Spleen (tissue), 11 donors: Measurements from ENCODE around the gene BCAS4. TPM values are rescaled to one million over a fixed set of nuclear protein-coding genes. Genes with fewer than 3 reads are reported as not detected.
A peak's percentile ranks its signal among the peaks of the same experiment; 100 is the strongest.
"Not testable (repeated sequence)": the region's sequence is repeated elsewhere in the genome, so short reads cannot be mapped to it uniquely, and the experiment has no call there.

Experiments used
- DNase-seq: peaks from one replicate; pipeline ENCODE4 v3.0.0-alpha.2; 2020
- H3K27ac ChIP-seq, 8 donors: fragments of 200-600 bp; sonication (generic) in 7 of 8; 1 replicate in 4 of 8; 2 replicates in 4 of 8; pipeline versions ENCODE4 v1.5.0 to v1.8.0; 2016 to 2021; ENCODE audit warnings: inconsistent platforms in 4 of 8, mild to moderate bottlenecking in 4 of 8, moderate library complexity in 1 of 8
- H3K27me3 ChIP-seq, 7 donors: fragments of 200-600 bp; sonication (generic) in 6 of 7; replicated peaks in 1 of 7; 1 replicate in 4 of 7; 2 replicates in 3 of 7; pipeline versions ENCODE4 v1.5.0 to v1.8.0; 2016 to 2021; ENCODE audit warnings: inconsistent platforms in 3 of 7, mild to moderate bottlenecking in 1 of 7
- H3K36me3 ChIP-seq, 6 donors: fragments of 200-600 bp; sonication (generic) in 5 of 6; 1 replicate in 4 of 6; 2 replicates in 2 of 6; pipeline versions ENCODE4 v1.5.0 to v1.8.0; 2016 to 2021; ENCODE audit warnings: inconsistent platforms in 2 of 6
- H3K4me1 ChIP-seq, 6 donors: fragments of 200-600 bp; sonication (generic) in 5 of 6; 1 replicate in 3 of 6; 2 replicates in 3 of 6; pipeline versions ENCODE4 v1.5.0 to v1.8.0; 2016 to 2021; ENCODE audit warnings: inconsistent platforms in 3 of 6
- H3K4me3 ChIP-seq, 8 donors: fragments of 200-600 bp; sonication (generic) in 7 of 8; 1 replicate in 4 of 8; 2 replicates in 4 of 8; pipeline versions ENCODE4 v1.5.0 to v1.8.0; 2016 to 2021; ENCODE audit warnings: inconsistent platforms in 4 of 8, mild to moderate bottlenecking in 4 of 8, moderate library complexity in 2 of 8
- H3K9me3 ChIP-seq, 8 donors: fragments of 200-600 bp; sonication (generic) in 7 of 8; 1 replicate in 4 of 8; 2 replicates in 4 of 8; pipeline versions ENCODE4 v1.5.0 to v1.8.0; 2016 to 2021; ENCODE audit warnings: inconsistent platforms in 4 of 8
- POLR2A ChIP-seq, 3 donors: fragments of 450-650 bp; IDR thresholded peaks; one replicate each; pipeline ENCODE4 v1.5.1; 2017; ENCODE audit warnings: antibody characterized with exemption in 3 of 3, mild to moderate bottlenecking in 1 of 3
- POLR2AphosphoS5 ChIP-seq, 3 donors: sonication (generic); formaldehyde crosslinking; IDR thresholded peaks; one replicate each; pipeline ENCODE4 v1.5.1; 2017; ENCODE audit warnings: antibody characterized with exemption in 3 of 3
- WGBS, 5 donors: extraction: QIAGEN DNeasy Blood & Tissue Kit in 3 of 5; methylation state at CpG; one replicate each; pipeline versions ENCODE4 v1.1.5 to v1.1.7; 2013 to 2018; 5-methylcytosine and 5-hydroxymethylcytosine counted together
- intact Hi-C: fragments of 100-400 bp; cut with DNase I; formaldehyde crosslinking; loops from one replicate; pipeline ENCODE4 v1.15.0; 2023; ENCODE audit warnings: low total_unique reads
- polyA plus RNA-seq, 3 donors: library from polyadenylated mRNA; stranded (reverse); fragments of 200-250 nt; gene quantifications; one replicate each; pipeline ENCODE4 v1.2.1, GENCODE V29; 2013
- total RNA-seq, 7 donors: library from RNA; depleted of rRNA in 3 of 7; stranded (reverse); fragments of >200 nt in 3 of 7; fragmentation: NEBNext Ultra II Directional in 4 of 7; extraction: Animal tissue kit (Norgen Biotek cat#: 25700) in 4 of 7; gene quantifications; one replicate each; pipeline versions ENCODE4 v1.1.0 to v1.2.1, GENCODE V29; 2016 to 2021
- TF ChIP-seq, protein P1 (sequence below), 11 experiments: fragments of 200-600 bp in 7 of 11; fragments of 450-650 bp in 4 of 11; sonication (generic) in 4 of 11; IDR thresholded peaks in 8 of 11; conservative IDR thresholded peaks in 3 of 11; 1 replicate in 7 of 11; 2 replicates in 4 of 11; pipeline versions ENCODE4 v1.4.0 to v1.8.0; 2016 to 2021; ENCODE audit warnings: antibody characterized with exemption in 11 of 11, inconsistent platforms in 4 of 11, mild to moderate bottlenecking in 1 of 11
- donor health status: healthy with polysubstance abuse.
- donor health status: DM: no; HTN: no; CAD: no; lungs with moderate emphysema.
- donor health status: DM: no; HTN: no; CAD: no.
- donor health status: Bipolar disorder and iron deficiency.
- donor health status: healthy.
- donor health status: DM: no; HTN: no; CAD: no.
- donor health status: DM: yes; HTN: yes; CAD: no.

The BCAS4 gene
- total and polyA plus RNA-seq, 10 donors = 11.8 to 33.3 (median 19.7) TPM

DNA sequence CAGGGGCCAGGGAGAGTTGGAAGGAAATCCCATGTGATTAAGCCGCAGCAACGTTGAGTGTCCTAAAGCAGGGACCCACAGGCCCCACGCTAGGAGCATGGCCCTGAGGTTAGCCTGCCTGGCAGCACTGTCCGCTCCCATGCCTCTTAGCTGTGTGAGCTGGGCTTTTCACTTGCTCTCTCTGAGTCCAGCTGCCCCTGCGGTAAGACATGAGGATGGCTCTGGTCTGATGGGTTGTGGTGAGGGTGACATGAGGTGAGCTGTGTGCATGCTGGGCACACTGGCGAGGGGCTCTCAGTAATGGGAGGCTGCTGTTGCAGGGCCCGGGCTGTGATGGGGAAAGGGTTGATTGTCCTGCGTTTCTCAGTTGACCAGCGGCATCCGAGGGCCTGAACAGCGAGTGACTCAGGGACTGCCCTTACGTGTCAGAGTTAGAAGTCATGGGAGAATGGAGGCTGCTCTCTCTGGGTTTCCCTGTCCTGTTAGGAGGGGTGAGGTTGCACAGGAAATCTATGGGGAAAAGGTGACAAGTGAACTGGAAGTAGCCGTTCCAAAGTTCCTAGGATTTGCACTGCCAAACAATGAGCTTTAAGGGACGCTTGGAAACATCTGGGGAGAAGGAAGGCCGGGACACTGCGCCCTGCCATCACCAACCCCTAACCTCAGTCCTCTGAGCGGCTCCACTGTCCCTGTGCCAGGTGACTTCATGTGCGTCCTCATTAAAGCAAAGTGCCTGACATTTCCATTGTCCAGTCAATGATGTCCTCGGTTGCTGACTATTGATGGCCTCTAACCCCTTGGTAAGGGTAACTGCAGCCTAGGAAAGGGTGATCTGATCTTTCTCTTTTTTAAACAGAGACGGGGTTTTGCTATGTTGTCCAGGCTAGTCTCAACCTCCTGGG is 85.0 kb downstream of the BCAS4 start:
- DNase-seq = peak; percentile 43
- intact Hi-C loops = no loop called here
- H3K36me3 ChIP-seq = peaks cover 0 to 67% (median 16%) of the 10 kb centered on the region in 6 donors
- H3K4me3 ChIP-seq = no peak overlapping the region
- H3K27me3 ChIP-seq = no peaks in the 10 kb centered on the region
- H3K9me3 ChIP-seq = no peaks in the 10 kb centered on the region
- TF ChIP-seq, protein P1, sequence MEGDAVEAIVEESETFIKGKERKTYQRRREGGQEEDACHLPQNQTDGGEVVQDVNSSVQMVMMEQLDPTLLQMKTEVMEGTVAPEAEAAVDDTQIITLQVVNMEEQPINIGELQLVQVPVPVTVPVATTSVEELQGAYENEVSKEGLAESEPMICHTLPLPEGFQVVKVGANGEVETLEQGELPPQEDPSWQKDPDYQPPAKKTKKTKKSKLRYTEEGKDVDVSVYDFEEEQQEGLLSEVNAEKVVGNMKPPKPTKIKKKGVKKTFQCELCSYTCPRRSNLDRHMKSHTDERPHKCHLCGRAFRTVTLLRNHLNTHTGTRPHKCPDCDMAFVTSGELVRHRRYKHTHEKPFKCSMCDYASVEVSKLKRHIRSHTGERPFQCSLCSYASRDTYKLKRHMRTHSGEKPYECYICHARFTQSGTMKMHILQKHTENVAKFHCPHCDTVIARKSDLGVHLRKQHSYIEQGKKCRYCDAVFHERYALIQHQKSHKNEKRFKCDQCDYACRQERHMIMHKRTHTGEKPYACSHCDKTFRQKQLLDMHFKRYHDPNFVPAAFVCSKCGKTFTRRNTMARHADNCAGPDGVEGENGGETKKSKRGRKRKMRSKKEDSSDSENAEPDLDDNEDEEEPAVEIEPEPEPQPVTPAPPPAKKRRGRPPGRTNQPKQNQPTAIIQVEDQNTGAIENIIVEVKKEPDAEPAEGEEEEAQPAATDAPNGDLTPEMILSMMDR (IDR thresholded peaks at IDR 0.05 in 8 of 11, conservative IDR thresholded peaks at IDR 0.05 in 3 of 11) = no peak
- TF ChIP-seq POLR2AphosphoS5 (IDR thresholded peaks at IDR 0.05) (peak in 2 of 3 donors; percentile 33 to 64), POLR2A (IDR thresholded peaks at IDR 0.05) (no peak)
- no peaks in the 10 kb centered on the region for H3K4me1 ChIP-seq
- 83 to 92% (median 91%) methylated on average over 19 to 20 of the region's 20 CpGs for WGBS, 5 donors
- H3K27ac ChIP-seq = no peak overlapping the region

DNA sequence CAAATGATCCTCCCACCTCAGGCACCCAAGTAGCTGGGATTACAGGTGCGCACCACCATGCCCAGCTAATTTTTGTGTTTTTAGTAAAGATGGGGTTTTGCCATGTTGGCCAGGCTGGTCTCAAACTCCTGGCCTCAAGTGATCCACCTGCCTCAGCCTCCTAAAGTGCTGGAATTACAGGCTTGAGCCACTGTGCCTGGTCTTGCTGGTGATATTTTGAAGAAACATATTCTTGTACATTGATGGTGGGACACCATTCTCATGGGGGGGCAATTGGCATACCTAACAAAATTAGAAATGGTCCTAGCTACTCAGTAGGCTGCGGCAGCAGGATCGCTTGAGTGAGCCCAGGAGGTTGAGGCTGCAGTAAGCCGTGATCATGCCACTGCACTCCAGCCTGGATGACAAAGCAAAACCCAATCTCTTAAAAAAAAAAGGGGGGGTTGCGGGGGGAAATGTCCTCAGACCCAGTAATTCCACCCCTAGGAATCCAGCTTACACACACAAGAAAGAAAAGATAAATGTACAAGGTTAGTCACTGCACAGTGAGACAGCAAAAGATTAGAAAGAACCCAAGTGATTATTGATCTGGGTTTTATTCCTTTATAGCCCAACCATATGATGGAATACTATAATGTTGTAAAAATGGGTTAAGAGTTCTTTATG is 87.0 kb downstream of the BCAS4 start:
- H3K4me1 ChIP-seq, H3K4me3 ChIP-seq, H3K27ac ChIP-seq, intact Hi-C loops, DNase-seq, H3K9me3 ChIP-seq, H3K27me3 ChIP-seq: not testable (repeated sequence)
- H3K36me3 ChIP-seq = peaks cover 0 to 64% (median 7%) of the 10 kb centered on the region in 6 donors
- WGBS, 5 donors = 90 to 98% (median 93%) methylated on average over 5 of the region's 5 CpGs

DNA sequence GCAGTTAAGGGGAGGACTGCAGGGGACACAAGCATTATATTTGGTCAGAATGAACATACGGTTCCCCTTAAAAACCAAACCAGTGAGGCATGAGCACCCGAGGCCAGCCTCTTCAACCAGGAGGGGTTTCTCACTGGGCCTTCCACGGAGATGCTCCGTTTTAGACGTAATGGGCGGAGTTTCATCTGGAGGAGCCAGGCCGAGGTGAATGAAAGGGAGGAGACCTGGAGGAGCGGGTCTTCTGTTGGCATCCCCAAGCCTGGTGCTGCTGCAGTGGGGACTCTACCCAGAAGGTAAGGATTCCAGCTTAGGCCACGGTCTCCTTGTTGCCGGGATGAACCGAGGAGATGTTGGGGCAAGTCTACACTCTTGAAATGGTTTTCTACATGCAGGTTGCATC is 89.0 kb downstream of the BCAS4 start:
- DNase-seq = peak; percentile 63
- intact Hi-C loops = no loop called here
- no peaks in the 10 kb centered on the region for H3K9me3 ChIP-seq
- 89 to 94% (median 91%) methylated on average over 11 of the region's 11 CpGs for WGBS, 5 donors
- H3K36me3 ChIP-seq = peaks cover 0 to 64% (median 4%) of the 10 kb centered on the region in 6 donors
- no peak overlapping the region for H3K4me3 ChIP-seq
- TF ChIP-seq POLR2A (IDR thresholded peaks at IDR 0.05) (no peak), POLR2AphosphoS5 (IDR thresholded peaks at IDR 0.05) (no peak)
- TF ChIP-seq, protein P1 (IDR thresholded peaks at IDR 0.05 in 8 of 11, conservative IDR thresholded peaks at IDR 0.05 in 3 of 11) = no peak
- no peaks in the 10 kb centered on the region for H3K4me1 ChIP-seq
- H3K27ac ChIP-seq = no peak overlapping the region
- no peaks in the 10 kb centered on the region for H3K27me3 ChIP-seq

DNA sequence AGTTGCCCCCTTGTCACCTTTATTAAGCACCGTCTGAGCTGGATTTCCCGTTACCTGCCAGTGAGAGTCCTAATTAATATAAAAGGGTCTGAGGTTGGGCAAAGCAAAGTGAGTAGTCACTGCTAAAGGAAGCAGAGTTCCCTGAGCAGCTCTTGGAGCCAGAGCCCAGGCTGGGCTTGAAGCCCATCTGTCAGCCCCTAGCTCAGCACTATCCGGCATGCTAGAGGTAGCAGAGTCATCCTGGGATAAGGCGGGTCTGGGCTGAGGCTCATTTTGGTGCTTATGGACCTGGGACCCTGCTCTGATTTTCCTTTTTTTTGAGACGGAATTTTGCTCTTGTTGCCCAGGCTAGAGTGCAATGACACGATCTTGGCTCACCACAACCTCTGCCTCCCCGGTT is 90.2 kb downstream of the BCAS4 start:
- 77 to 88% (median 87%) methylated on average over 7 of the region's 7 CpGs for WGBS, 5 donors
- Histone ChIP-seq H3K9me3 (no peaks in the 10 kb centered on the region), H3K4me3 (no peak overlapping the region), H3K27me3 (no peaks in the 10 kb centered on the region), H3K4me1 (no peaks in the 10 kb centered on the region), H3K36me3 (peaks cover 0 to 64% (median 13%) of the 10 kb centered on the region in 6 donors), H3K27ac (no peak overlapping the region)
- intact Hi-C loops = no loop called here
- TF ChIP-seq POLR2AphosphoS5 (IDR thresholded peaks at IDR 0.05) (no peak), POLR2A (IDR thresholded peaks at IDR 0.05) (no peak)
- TF ChIP-seq, protein P1 (IDR thresholded peaks at IDR 0.05 in 8 of 11, conservative IDR thresholded peaks at IDR 0.05 in 3 of 11) = no peak
- peak; percentile 31 for DNase-seq
